Mononuclear cell (primary cell): ENCODE measurements around the gene RAD51D. TPM values are rescaled to one million over a fixed set of nuclear protein-coding genes. Genes with fewer than 3 reads are reported as not detected.

Source experiments
- H3K27me3 ChIP-seq: 2 replicates; pipeline ENCODE4 v1.6.0; 2011; ENCODE audit warnings: low read length, control low read depth; ENCODE audit not compliant: insufficient read depth
- H3K4me1 ChIP-seq: 2 replicates; pipeline ENCODE4 v1.5.1; 2011; ENCODE audit warnings: mild to moderate bottlenecking, low read length, control low read depth; ENCODE audit not compliant: insufficient read depth
- H3K4me3 ChIP-seq: 2 replicates; pipeline ENCODE4 v1.5.1; 2011; ENCODE audit warnings: mild to moderate bottlenecking, low read length, moderate library complexity
- H3K9me3 ChIP-seq: 2 replicates; pipeline ENCODE4 v1.5.1; 2011; ENCODE audit warnings: low read depth, mild to moderate bottlenecking, control low read depth, low read length
- total RNA-seq: library from RNA; depleted of rRNA; stranded (reverse); fragments of >200 nt; gene quantifications from one replicate; pipeline ENCODE4 v1.2.3, GENCODE V29; 2012

The RAD51D gene
- total RNA-seq, 1 donor: 2.5 TPM

GRCh38 chr17:35149941-35150340 is 30.3 kb upstream of the RAD51D start:
- Histone ChIP-seq H3K9me3 (no peaks in the 10 kb centered on the region), H3K4me3 (no peak overlapping the region)

DNA sequence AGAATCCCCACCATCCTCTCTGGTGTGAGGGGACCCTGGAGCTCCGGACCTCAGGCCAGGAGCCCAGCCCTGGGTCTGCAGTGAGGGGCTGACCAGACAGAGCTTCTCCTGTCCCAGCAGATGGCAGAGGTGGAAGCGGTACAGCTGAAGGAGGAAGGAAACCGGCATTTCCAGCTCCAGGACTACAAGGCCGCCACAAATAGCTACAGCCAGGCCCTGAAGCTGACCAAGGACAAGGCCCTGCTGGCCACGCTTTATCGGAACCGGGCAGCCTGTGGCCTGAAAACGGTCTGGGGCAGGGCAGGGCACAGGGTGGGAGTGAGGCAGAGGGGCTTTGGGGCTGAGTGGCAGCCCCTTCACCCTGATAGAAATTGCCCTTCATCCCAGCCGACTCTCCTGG is 28.5 kb upstream of the RAD51D start:
- no peaks in the 10 kb centered on the region for H3K4me1 ChIP-seq
- no peaks in the 10 kb centered on the region for H3K9me3 ChIP-seq
- no peak overlapping the region for H3K4me3 ChIP-seq
- H3K27me3 ChIP-seq: no peaks in the 10 kb centered on the region

More at GRCh38 chr17:35149941-35150340, 30.3 kb upstream of the RAD51D start:
- Histone ChIP-seq H3K27me3 (no peaks in the 10 kb centered on the region), H3K4me1 (no peaks in the 10 kb centered on the region)

GRCh38 chr17:35147375-35147905 is 27.8 kb upstream of the RAD51D start, which contains the start of gene UNC45B:
Gene UNC45B, plus strand, starts transcription at chr17:35147817. Its CDS starts 447 bp downstream, at chr17:35148264.
- H3K27me3 ChIP-seq: no peaks in the 10 kb centered on the region
- H3K4me3 ChIP-seq: no peak within 1 kb of the TSS
- no peaks in the 10 kb centered on the region for H3K9me3 ChIP-seq
- peaks cover 2% of the 10 kb centered on the region for H3K4me1 ChIP-seq

GRCh38 chr17:35146214-35146833 is 26.7 kb upstream of the RAD51D start:
- H3K9me3 ChIP-seq: no peaks in the 10 kb centered on the region
- peaks cover 8% of the 10 kb centered on the region for H3K4me1 ChIP-seq

DNA sequence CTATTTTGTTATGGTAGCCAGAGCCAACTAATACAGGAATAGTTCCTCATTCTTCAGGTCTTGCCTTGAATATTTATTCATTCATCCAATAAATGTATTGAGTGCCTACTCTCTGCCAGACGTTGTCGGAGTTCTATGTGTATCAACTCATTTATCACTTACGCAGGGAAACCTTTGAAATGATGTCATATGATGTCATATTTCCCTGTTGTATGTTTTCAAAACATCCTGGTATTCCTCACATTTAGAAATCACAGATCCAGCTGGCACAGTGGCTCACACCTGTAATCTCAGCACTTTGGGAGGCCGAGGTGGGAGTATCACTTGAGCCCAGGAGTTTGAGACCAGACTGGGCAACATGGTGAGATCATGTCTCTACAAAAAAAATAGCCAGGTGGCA is 25.2 kb upstream of the RAD51D start:
- Histone ChIP-seq H3K4me3 (no peak overlapping the region), H3K27me3 (no peaks in the 10 kb centered on the region), H3K4me1 (peaks cover 18% of the 10 kb centered on the region), H3K9me3 (no peaks in the 10 kb centered on the region)

More at GRCh38 chr17:35146214-35146833, 26.7 kb upstream of the RAD51D start:
- Histone ChIP-seq H3K4me3 (no peak overlapping the region), H3K27me3 (no peaks in the 10 kb centered on the region)

DNA sequence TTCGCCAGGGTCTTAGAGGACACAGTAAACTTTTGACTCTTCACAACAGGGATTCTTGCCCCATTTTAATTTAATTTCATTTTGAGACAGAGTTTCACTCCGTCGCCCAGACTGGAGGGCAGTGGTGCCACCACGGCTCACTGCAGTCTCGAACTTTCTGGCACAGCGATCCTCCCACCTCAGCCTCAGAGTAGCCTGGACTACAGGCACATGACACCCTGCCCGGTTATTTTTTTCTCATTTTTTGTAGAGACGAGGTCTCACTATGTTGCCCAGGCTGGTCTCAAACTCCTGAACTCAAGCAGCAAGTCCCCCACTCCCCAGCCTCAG is 22.8 kb upstream of the RAD51D start:
- Histone ChIP-seq H3K27me3 (no peaks in the 10 kb centered on the region), H3K4me3 (peak overlapping the region; percentile 71), H3K9me3 (no peaks in the 10 kb centered on the region), H3K4me1 (peaks cover 18% of the 10 kb centered on the region)

GRCh38 chr17:35141681-35142466 is 22.2 kb upstream of the RAD51D start, which contains the start of gene NLE1:
Gene NLE1, minus strand, starts transcription at chr17:35142303. Its CDS starts 28 bp downstream, at chr17:35142275.
- H3K4me3 ChIP-seq: peak within 1 kb of the TSS; percentile 71

GRCh38 chr17:35138218-35138617 is 18.6 kb upstream of the RAD51D start:
- Histone ChIP-seq H3K27me3 (no peaks in the 10 kb centered on the region), H3K4me3 (no peak overlapping the region), H3K9me3 (no peaks in the 10 kb centered on the region), H3K4me1 (peaks cover 18% of the 10 kb centered on the region)

More at GRCh38 chr17:35141681-35142466, 22.2 kb upstream of the RAD51D start, which contains the start of gene NLE1:
- H3K27me3 ChIP-seq: no peaks in the 10 kb centered on the region
- H3K9me3 ChIP-seq: no peaks in the 10 kb centered on the region
- H3K4me1 ChIP-seq: peaks cover 18% of the 10 kb centered on the region

DNA sequence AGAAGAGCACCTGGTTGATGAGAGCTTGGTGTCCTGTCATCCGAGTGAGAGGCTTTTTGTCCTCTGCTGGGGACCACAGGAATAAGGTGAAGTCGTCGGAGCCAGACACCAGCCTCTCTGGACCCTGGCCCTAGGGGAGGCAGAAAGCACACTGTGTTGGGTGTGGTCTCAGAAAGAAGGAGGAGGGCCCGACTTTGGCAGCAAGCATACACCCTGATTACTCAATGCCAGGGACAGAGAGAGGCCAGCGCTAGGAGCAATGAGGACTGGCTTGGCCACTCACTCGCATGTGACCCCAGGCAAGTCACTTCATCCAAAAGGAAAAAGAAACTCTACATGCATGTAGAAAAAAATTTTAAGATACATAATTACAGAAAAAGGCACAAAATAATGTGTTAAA is 15.7 kb upstream of the RAD51D start:
- no peaks in the 10 kb centered on the region for H3K9me3 ChIP-seq
- H3K4me3 ChIP-seq: no peak overlapping the region
- H3K27me3 ChIP-seq: no peaks in the 10 kb centered on the region
- no peaks in the 10 kb centered on the region for H3K4me1 ChIP-seq

DNA sequence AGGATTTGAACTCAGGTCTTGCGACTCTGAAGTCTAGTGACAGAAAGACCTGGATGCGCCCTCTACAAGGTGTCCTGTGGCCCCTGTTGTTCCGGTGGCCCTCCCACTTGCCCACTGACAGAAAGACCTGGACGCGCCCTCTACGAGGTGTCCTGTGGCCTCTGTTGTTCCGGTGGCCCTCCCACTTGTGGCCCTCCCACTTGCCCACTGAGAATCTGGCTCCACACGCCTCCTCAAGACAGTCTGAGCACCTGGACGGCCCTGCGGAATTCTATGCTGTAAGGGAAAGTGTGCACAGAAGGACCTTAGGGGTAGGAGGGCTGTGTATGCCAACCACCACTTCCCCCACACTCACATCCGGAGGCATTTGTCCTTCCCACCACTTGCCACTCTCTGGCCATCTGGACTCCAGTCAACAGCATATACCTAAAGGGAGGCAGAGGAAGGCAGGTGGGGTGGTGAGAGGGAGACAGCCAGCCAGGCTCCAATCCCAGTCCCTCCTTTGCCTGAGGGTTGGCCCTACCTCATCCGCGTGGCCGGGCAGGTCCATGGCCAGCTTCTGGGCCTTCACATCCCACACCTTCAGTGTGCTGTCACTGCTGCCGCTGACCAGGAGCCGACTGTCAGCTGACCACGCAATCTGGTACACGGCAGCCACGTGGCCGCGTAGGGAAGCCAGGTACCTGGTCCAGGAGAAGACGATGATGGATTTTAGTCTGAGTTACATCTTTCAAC is 13.3 kb upstream of the RAD51D start:
- no peaks in the 10 kb centered on the region for H3K9me3 ChIP-seq
- no peak overlapping the region for H3K4me3 ChIP-seq
- H3K27me3 ChIP-seq: no peaks in the 10 kb centered on the region
- no peaks in the 10 kb centered on the region for H3K4me1 ChIP-seq

GRCh38 chr17:35132099-35132498 is 12.4 kb upstream of the RAD51D start:
- Histone ChIP-seq H3K27me3 (no peaks in the 10 kb centered on the region), H3K4me1 (no peaks in the 10 kb centered on the region), H3K4me3 (no peak overlapping the region), H3K9me3 (no peaks in the 10 kb centered on the region)

DNA sequence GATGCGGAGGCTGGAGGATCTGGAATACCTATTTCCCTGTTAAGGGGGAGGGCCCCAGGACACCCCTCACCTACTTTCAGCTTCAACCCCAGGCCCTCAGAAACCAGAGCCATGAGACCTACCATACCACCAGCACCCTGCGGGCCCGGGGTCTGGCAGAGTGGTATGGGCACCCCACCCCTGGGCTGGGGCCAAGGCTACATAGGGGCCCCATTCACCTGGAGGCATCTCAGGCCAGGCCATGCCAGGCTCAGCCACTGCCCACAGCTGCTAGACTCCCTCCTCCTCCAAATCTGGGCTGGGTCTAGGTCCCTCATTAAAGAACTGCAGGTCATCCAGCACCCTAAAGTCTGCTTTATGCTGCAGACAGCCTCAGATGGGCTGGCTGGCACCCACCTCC is 10.7 kb upstream of the RAD51D start:
- H3K27me3 ChIP-seq: no peaks in the 10 kb centered on the region
- no peaks in the 10 kb centered on the region for H3K9me3 ChIP-seq
- no peaks in the 10 kb centered on the region for H3K4me1 ChIP-seq
- no peak overlapping the region for H3K4me3 ChIP-seq

DNA sequence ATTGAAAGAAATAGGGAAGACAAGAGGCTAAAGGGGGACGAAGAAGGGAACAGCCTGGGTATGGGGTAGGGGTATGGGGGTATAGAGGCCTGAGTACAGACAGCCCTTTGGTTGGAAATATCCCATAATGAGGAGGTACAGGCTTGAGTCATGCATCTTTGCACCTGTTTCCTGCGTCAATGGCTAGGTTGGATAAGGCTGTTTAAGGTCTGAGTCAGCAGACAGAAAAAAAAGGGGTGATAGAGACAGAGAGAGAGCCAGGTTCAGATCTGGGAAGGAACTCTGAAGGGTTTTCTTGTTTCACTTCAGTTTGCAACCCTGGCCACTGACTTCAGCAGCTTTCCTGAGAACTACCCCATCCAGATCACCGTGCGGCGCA is 10.3 kb upstream of the RAD51D start:
- no peaks in the 10 kb centered on the region for H3K27me3 ChIP-seq
- no peaks in the 10 kb centered on the region for H3K9me3 ChIP-seq
- H3K4me1 ChIP-seq: no peaks in the 10 kb centered on the region
- no peak overlapping the region for H3K4me3 ChIP-seq

DNA sequence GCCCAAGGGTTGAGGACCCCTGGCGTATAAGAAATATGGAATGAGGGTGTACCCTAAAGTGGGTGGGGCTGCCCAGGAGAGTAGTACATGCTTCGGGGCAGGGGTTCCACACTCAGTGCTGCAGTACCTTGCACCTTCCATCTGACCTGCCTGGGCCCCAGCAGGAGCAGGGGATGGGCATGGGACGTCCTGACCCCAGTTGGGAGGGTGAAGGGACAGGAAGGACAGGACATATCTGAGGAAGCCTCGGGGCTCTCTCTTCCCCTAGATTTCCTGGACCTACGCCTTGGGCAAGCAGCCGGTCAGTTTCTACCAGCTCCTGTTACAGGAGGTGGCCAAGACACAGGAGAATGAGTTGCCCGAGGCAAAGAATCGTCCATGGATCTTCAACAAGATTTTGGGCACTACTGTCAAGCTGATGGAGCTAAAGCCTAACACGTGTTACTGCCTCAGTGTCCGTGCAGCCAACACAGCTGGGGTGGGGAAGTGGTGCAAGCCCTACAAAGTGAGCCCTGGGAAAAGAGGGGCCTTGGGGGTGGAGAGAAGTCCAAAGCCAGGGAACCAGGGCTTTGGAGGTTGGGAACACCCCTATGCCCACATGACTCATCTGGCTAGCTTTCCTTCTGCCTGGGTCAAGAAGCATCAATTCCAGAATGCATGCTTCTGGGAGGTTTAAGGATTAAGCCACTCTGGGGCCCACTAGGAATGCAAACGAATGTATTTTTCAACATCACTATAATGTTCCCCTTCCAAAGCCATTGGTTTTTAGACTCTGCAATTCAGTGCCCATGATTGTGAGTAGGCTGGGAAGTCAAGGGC is 9.7 kb upstream of the RAD51D start:
- H3K4me1 ChIP-seq: no peaks in the 10 kb centered on the region
- no peak overlapping the region for H3K4me3 ChIP-seq
- no peaks in the 10 kb centered on the region for H3K27me3 ChIP-seq
- no peaks in the 10 kb centered on the region for H3K9me3 ChIP-seq
